ENCODE measurements around the gene APOF.
"Not testable (repeated sequence)": the region's sequence is repeated elsewhere in the genome, so short reads cannot be mapped to it uniquely, and the experiment has no call there.

The APOF gene

DNA sequence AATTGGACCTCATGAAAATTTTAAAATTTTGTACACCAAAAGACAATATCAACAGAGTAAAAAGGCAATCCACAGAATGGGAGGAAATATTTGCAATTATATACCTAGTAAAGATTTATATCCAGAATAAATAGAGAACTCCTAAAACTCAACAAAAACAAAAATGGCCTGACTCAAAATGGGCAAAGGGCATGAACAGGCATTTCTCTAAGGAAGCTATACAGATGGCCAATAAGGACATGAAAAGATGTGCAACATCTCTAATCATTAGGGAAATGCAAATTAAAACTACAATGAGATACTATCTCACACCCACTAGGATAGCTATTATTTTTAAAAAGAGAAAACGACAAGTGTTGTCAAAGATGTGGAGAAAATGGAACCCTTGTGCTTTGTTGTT is 10.9 kb upstream of the APOF start:
- no peak for DNase-seq (ENCODE audit: low read depth, low spot score)

DNA sequence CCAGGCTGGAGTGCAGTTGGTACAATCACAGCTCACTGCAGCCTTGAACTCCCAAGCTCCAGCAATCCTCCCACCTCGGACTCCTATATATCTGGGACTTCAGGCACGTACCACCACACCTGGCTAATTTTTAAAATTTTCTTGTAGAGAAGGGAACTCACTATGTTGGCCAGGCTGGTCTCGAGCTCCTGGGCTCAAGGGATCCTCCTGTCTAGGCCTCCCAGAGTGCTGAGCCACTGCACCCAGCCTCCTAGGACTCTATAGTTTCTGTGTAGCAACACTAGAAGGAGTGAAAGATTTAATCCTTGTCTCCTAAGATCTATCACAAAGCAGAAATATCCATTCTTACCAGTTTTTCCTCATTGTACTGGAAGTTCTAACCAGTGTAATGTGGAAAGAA is 4.3 kb upstream of the APOF start:
- no peak for DNase-seq (ENCODE audit: low read depth, low spot score)

DNA sequence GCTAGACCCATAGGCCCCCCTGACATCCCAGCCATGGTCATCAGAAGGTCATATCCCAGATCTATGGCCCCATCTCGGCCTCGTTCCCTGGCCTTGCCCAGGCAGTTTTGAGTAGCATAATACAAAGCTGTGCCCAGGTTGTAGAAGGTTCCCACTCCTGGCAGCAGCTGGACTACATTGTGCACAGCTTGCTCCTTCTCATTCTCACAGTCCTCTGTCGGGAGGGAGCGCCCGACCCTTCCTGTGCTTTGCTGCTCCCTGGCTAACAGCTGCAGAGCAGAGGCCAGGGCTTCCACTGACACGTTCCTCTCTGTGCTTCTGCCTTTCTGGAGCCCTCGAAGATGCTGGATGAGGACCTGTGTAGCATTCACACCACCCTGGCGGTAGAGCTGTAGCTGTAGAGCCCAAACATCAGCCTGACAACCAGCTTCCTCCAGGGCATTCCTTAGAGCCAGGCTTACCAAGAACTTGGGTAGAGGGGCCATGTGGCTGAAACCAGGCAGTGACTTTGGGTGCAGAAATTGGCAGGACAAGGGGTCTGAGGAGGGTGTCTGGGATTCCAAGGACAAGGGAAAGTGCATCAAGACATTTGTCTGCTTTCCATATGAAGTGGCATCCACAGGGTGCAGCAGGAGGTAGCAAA is 1.0 kb downstream of the APOF start:
- DNase-seq (ENCODE audit: low read depth, low spot score), result no peak

DNA sequence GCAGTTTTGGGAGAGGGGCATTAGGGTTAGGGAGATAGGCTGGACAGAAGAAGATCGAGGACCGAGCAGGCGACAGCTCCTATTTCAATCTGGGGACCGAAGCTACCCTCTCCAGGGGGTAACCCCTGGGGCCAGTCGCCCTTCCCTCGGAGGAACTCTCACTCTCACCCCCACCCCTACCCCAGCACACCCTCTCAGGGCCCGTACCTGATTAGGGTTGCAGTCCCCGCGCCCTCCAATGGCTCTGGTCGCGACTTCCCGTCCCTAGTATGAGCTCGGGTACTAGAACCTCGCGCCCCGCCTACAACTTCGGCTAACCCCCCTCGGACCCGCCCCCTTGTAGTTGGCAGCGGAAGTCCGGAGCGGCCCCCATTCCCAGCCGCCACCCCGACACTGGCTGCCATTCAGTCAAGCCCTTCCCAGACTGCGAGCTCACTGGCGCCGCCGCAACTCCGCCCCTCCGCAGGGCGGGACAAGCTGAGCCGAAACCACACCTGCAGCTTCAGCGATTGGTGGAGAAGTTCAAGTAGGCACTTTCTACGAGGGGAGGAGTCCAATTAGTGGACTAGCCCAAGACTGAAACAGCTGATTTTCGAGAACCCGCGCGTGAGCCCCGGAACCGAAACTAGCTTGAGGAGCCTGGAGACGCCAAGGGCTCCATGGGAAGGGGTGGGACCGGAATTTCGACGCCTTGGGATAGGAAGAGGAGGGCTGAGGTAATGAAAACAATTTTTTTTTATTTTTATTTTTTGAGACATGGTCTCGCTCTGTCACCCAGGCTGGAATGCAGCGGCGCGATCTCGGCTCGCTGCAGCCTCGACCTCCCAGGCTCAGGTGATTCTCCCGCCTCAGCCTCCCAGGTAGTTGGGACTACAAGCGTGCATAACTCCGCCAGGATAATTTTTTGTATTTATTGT is 2.5 kb downstream of the APOF start, which contains the start of gene STAT2:
STAT2 (minus strand) TSS at position 257 of the 917 bp plus-strand sequence. CDS start 3,536 bp downstream, outside the sequence.
- peak; percentile 99 for DNase-seq (ENCODE audit: low read depth, low spot score)

DNA sequence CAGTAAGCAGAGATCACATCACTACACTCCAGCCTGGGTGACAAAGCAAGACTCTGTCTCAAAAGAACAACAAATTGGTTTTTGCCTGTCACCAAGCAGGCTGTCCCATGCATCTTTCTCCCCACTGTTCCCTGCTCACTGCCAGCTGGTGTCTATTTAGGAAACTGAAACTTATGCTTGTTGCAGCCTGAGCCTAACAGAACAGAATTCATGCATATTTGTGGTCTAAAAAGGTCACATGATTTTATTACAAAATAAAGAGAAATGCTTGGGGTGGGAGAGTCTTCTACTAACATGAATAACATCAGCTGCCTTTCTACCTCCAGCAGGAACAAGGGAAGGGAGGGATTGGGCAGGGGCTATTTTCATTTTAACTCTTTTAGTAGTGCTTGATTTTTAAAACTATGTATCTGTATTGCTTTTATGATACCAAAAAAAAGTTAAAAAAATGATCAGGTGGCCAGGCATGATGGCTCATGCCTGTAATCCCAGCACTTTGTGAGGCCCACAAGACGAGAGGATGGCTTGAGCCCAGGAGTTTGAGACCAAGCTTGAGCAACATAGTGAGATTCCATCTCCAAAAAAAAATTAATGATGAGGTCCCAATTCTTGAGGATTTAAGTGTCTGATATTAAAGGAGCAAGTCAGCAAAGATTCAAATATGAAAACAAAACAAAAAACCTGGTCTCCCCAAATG is 3.7 kb downstream of the APOF start:
- DNase-seq (ENCODE audit: low read depth, low spot score), result peak; percentile 18

DNA sequence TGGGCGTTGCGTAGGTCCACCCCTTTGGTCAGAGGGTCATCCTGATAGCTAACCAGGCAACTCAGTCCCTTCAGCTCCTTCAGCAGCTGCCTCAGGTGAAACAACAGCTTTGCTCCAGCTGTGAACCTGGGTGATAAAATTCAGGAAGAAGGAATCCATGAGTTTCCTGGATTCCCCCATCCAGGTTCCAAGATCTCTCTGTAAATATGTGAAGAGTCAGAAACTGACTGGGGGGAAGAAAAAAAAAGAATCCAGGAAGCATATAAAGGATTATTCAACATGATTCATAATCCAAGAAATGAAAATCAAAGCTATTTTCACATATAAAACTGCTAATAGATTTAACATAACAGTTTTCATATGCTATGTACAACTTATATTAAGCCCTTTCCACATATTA is 11.3 kb downstream of the APOF start:
- DNase-seq (ENCODE audit: low read depth, low spot score), result no peak

DNA sequence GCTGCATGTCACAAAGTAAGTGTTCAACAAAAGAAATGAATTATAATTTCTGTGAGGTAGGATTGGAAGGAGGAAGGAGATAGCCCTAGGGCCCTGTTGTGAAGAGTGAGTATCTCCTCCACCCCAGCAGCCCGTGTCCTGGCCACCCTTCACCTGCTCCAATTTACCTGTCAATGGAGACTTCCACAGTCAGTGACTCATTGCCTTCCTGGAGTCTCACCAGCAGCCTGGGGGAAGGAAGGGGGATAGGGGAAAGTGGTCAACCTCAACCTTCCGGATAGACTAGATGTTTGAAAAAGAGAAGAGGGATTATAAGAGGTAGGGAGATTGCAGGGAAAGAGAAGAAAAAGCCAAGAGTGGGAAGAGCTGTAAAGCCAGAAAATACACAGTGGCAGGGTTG is 12.0 kb downstream of the APOF start:
- no peak for DNase-seq (ENCODE audit: low read depth, low spot score)

DNA sequence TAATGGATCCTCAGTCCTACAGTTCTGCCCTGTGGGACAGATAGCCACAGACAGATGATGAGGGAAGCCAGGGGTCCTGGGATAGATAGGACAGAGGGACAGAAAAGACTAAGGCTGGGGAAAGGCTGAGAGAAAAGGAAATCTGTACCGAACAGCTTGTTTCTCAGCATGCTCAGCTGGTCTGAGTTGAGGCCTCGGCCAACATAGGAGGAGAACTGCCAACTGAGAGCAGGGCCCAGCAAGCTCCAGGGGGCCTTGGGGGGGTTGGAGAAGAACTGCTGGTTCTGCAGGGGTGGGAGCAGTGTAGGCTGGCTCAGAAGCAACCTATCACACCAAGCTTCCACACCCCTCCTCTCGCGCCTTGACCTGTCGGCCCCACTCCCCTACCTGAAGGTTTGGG is 13.9 kb downstream of the APOF start:
- no peak for DNase-seq (ENCODE audit: low read depth, low spot score)

DNA sequence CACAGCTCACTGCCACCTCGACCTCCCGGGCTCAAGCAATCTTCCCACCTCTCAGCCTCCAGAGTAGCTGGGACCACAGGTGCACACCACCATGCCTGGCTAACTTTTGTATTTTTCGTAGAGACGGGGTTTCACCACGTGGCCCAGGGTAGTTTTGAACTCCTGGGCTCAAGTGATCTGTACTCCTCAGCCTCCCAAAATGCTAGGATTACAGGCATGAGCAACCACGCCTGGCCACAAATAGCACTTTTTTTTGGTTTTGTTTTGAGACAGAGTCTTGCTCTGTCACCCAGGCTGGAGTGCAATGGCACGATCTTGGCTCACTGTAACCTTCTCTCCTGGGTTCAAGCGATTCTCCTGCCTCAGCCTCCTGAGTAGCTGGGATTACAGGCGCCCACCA is 15.4 kb downstream of the APOF start:
- DNase-seq (ENCODE audit: low read depth, low spot score), result not testable (repeated sequence)

DNA sequence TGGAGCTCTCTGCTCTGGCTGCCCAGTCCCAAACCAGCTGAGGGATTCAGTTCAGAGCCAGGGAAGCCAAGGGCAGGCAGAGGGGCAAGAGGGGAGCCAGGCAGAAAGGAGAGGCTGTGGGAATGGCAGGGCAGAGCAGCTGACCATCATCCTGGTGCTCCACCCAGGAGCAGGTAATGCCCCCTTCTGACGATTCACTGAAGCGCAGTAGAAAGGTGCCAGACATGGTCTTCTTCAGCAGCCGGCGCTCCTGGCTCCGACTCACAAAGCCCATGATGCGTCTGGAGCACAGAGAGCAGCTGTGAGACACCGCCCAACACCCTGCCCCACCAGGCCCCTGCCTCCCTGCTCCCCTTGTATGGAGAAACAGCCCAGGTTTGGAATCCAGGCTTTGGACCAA is 16.0 kb downstream of the APOF start:
- DNase-seq (ENCODE audit: low read depth, low spot score), result no peak

DNA sequence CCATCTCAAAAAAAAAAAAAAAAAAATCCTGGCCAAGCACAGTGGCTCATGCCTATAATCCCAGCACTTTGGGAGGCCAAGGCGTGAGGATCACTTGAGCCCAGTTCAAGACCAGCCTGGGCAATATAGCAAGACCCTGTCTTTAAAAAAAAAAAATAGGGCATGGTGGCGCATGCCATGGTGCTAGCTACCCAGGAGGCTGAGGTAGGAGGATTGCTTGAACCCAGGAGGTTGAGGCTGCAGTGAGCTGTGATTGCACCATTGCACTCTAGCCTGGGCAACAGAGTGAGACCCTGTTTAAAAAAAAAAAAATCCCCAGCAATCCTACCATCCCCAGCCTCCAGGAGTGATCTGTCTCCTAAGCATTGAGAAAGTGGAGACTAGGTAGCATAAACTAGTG is 20.4 kb downstream of the APOF start:
- DNase-seq (ENCODE audit: low read depth, low spot score), result not testable (repeated sequence)

DNA sequence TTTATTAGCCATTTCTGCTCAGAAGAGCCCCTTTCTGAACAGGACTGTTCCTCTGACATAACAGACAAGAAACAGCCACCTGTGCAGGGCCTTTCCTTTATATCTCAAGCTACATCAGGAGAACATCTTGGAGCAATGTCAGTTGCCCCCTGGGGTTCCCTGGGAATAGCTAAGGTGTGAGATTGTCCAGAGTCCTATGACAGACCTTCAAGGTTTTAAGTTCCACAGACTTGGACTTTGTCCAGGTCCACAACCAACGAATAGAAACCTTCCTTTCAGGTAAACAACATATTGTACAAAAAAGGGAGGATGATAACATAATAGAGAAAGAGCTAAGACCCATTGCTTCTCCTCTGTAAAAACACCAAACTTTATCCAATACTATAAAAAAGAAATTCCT is 21.0 kb downstream of the APOF start:
- no peak for DNase-seq (ENCODE audit: low read depth, low spot score)

DNA sequence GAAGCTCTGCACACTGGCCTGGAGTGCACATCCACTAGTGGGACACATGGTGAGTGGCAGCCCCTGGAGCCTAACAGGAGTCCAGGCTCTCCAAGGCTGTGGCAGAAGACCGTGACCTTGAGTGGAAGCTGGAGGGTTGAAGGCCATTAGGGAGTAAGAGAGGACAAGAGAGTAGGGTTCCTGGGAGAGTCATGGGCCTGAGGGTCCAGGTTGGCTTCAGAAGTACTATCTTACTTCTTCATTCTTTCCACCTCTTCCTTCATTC is 23.6 kb downstream of the APOF start:
- no peak for DNase-seq (ENCODE audit: low read depth, low spot score)

DNA sequence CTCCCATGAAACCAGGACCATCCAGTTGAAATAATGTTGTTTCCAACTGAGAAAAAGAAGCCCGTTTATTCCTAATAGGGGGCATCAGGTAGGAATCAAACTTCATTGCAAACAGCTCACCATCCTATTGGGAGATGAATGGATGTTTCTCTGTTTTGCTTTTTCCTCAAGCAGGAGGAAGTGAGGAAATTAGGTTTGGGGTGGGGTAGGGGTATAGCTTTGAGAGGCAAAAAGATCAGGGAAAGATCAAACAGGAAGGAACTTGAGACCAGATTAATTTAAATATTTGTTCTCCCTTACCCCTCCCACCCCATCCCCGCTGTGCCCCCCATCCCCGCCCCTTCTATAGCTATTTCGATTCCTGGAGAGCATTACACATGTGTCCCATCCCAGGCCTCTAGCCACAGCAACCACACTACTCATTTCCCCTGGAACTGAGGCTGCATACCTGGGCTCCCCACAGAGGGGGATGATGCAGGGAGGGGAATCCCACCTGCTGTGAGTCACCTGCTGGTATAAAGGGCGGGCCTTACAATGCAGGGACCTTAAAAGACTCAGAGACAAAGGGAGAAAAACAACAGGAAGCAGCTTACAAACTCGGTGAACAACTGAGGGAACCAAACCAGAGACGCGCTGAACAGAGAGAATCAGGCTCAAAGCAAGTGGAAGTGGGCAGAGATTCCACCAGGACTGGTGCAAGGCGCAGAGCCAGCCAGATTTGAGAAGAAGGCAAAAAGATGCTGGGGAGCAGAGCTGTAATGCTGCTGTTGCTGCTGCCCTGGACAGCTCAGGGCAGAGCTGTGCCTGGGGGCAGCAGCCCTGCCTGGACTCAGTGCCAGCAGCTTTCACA is 24.1 kb downstream of the APOF start, which contains the start of gene IL23A:
IL23A (plus strand) TSS at position 577 of the 850 bp plus-strand sequence; CDS start at position 738, 161 bp downstream.
- DNase-seq (ENCODE audit: low read depth, low spot score), result no peak

DNA sequence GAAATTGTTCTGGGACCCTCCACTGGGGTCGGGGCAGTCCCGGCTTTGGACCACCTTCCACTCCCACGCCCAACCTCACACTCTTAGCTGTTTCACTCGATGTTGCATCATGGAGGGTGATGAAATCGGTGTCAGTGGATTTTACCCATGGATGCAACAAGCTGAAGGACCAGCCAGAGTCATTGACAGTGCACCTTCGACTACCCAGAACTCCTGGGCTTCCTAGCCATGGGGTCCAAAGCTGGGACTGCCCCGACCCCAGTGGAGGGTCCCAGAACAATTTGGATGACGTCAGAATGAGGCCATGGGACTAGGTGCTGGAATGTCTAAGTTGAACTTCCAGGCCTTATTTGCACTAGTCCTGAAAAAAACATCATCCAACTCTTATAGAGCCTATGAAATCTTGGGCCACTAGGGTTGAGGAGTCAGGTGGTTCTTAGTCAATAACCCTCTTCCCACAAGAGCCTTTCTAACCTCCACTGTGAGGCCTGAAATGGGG is 24.9 kb downstream of the APOF start:
- no peak for DNase-seq (ENCODE audit: low read depth, low spot score)

DNA sequence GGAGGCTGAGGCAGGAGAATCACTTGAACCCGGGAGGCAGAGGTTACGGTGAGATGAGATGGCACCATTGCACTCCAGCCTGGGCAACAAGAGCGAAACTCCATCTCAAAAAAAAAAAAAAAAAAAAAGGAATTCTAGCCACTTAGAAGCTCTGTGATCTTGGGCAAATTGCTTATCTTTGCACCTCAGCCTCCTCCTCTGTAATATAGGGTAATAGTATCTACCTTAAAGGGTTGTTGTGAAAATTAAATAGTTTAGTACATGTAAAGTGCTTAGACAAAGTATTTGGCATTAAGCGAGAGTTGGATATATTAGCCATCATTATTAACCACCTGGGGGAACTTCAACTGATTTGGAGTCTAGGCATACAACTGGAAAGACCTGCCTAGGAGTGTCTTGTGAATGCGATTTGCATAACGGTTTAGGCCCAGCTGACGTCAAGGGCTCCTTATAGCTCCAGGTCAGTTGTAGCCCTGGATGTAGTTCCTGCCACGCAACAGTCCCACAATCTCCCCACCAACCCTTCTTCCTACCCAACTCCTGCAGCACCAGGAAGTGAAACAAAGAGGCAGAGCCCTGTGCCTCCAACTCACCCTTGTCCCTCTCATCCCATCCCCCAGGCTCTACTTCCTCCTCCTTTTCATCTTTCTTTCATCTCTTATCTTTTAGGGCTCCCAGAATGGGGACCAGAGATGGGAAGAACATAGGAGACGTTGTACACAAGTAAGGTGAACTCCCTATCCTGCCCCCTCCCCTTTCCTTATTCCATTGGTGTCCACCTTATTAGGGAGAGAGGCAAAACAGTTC is 26.1 kb downstream of the APOF start:
- no peak for DNase-seq (ENCODE audit: low read depth, low spot score)

DNA sequence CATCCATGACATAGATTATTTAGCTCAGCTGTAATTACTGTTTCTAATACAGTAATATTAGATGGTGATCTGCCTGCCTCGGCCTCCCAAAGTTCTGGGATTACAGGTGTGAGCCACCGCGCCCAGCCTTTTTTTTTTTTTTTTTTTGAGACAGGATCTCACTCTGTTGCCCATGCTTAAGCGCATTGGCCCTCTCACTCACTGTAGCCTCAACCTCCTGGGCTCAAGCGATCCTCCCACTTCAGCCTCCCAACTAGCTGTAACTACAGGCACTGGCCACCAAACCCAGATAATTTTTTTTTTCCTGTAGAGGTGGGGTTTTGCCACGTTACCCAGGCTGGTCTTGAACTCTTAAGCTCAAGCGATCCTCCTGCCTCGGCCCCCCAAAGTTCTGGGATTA is 27.1 kb downstream of the APOF start:
- not testable (repeated sequence) for DNase-seq (ENCODE audit: low read depth, low spot score)

DNA sequence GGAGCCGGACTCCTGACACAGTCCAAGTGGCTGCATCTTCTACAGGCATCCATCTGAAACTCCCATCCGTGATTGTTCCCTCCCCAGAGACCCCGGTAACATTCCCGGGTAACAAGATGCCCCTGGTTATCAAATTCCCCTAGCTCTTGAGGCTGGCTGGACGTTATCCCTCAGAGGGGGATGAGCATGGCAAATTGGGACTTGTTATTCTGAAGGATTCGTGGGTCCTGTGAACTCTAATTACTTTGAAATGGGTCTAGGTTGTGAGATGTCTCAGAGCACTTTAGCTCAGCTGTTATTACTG is 28.2 kb downstream of the APOF start:
- no peak for DNase-seq (ENCODE audit: low read depth, low spot score)

DNA sequence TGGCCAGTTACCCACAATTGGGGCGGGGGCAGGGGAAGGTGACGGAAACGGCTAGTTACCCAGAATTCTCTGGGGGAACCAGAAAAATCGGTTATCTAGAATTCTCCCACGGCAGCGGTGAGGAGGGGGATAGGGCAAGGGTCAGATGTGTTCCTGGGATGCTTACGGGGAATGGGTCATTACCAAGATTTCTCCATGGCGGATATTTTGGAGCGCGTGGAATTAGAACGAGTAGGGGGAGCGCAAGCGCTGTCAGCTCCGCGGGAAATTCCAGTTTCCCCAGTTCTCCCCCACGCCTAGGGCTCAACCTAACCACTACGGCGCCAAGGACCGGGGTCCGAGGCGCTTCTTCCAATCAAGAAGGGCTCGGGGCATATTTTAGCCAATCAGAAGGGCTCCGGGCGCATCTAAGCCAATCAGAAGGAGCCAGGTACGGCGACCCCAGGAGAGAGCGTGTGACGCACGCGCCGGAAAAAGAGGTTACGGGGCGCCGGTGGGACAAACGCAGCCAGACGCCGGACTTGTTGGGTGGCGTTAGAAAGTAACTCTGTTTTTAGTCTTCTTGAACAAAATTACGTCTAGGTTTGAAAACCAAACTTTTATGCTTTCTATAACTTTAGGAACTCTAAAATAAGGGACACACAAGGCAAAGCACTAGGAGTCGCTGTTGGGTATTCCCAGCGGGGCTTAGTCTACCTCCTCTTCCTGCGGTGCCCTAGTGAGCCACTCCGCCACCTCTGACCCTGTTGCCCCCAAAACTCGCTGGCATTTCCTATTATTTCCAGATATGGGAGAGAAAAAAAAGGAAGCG is 28.8 kb downstream of the APOF start, which contains the start of gene PAN2:
PAN2 (minus strand) TSS at position 322 of the 811 bp plus-strand sequence. CDS start 906 bp downstream, outside the sequence.
- DNase-seq (ENCODE audit: low read depth, low spot score), result peak; percentile 92

DNA sequence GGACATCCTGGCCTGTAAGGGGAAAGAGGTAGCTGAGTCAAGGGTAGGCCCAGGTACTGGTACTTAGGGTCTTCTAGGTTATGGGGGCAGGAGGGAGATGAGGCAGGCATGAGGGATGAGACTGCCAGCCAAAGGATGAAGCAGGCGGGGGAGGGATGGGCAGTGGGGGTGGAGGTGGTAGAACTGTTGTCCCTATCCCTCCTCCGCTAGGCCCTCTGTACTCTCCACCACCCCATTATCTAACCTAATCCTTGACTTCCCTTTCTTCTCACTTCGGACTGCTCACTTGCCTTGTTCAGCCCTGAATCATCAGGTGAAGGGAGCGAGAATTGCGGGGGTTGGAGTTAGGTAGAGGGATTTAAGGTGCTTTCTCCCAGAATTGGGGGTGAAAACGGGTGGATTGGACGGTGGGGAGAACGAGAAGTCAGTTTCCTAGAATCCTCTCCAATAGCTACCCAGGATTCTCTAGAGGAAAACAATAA is 29.4 kb downstream of the APOF start:
- DNase-seq (ENCODE audit: low read depth, low spot score), result no peak
